Muscle layer of duodenum (tissue), 2 donors: ENCODE data around the gene ANO1.
A peak's percentile ranks its signal among the peaks of the same experiment; 100 is the strongest.
"Not testable (repeated sequence)": the region's sequence is repeated elsewhere in the genome, so short reads cannot be mapped to it uniquely, and the experiment has no call there.

Source experiments
- H3K27ac ChIP-seq: one replicate; pipeline ENCODE4 v1.7.0; 2013; ENCODE audit warnings: mild to moderate bottlenecking, low read length
- H3K27me3 ChIP-seq: one replicate; pipeline ENCODE4 v1.7.0; 2013; ENCODE audit warnings: low read depth, mild to moderate bottlenecking, control low read depth, low read length
- H3K36me3 ChIP-seq, 2 donors: one replicate each; pipeline ENCODE4 v1.7.0; 2013; ENCODE audit warnings: low read length in 2 of 2, control low read depth in 1 of 2, mild to moderate bottlenecking in 1 of 2; ENCODE audit not compliant: insufficient read depth in 2 of 2, control insufficient read depth in 1 of 2
- H3K4me1 ChIP-seq, 2 donors: one replicate each; pipeline ENCODE4 v1.7.0; 2013; ENCODE audit warnings: low read length in 2 of 2, mild to moderate bottlenecking in 2 of 2, control low read depth in 1 of 2, moderate library complexity in 1 of 2; ENCODE audit not compliant: insufficient read depth in 2 of 2, control insufficient read depth in 1 of 2
- H3K4me3 ChIP-seq, 2 donors: one replicate each; pipeline ENCODE4 v1.7.0; 2013; ENCODE audit warnings: low read length in 2 of 2, low read depth in 1 of 2, mild to moderate bottlenecking in 1 of 2
- H3K9me3 ChIP-seq, 2 donors: one replicate each; pipeline ENCODE4 v1.7.0; 2013; ENCODE audit warnings: low read length in 2 of 2, control low read depth in 1 of 2, mild to moderate bottlenecking in 1 of 2; ENCODE audit not compliant: control insufficient read depth in 1 of 2
- donor health status: healthy.

The ANO1 gene

DNA sequence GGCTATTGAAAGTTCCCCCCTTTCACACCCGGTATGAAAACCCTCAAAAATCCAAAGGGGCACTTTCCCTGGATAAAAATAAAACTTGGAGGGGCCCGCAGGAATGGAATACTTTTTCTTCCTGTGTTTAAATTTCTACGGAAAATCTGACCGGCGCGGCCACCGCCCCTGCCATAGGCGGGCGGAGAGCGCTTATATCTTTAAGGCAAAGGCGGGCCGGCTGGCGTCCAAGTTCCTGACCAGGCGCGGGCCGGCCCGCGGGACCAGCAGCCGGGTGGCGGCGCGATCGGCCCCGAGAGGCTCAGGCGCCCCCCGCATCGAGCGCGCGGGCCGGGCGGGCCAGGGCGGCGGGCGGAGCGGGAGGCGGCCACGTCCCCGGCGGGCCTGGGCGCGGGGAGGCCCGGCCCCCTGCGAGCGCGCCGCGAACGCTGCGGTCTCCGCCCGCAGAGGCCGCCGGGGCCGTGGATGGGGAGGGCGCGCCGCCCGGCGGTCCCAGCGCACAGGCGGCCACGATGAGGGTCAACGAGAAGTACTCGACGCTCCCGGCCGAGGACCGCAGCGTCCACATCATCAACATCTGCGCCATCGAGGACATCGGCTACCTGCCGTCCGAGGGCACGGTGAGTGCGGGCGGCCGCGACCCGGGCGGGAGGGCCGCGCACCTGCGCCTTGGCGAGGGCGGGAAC is at the start of gene ANO1:
Gene ANO1, plus strand, starts transcription at position 223 of the 686 bp plus-strand sequence. Its CDS starts 290 bp downstream, at position 513.
- no peaks in the 10 kb centered on the region for H3K36me3 ChIP-seq
- peak within 1 kb of the TSS in 1 of 2 donors; percentile 32 for H3K4me3 ChIP-seq
- H3K4me1 ChIP-seq, result no peaks in the 10 kb centered on the region
- H3K27ac ChIP-seq, result no peak within 1 kb of the TSS
- peaks cover 3% of the 10 kb centered on the region for H3K27me3 ChIP-seq
- no peaks in the 10 kb centered on the region for H3K9me3 ChIP-seq

DNA sequence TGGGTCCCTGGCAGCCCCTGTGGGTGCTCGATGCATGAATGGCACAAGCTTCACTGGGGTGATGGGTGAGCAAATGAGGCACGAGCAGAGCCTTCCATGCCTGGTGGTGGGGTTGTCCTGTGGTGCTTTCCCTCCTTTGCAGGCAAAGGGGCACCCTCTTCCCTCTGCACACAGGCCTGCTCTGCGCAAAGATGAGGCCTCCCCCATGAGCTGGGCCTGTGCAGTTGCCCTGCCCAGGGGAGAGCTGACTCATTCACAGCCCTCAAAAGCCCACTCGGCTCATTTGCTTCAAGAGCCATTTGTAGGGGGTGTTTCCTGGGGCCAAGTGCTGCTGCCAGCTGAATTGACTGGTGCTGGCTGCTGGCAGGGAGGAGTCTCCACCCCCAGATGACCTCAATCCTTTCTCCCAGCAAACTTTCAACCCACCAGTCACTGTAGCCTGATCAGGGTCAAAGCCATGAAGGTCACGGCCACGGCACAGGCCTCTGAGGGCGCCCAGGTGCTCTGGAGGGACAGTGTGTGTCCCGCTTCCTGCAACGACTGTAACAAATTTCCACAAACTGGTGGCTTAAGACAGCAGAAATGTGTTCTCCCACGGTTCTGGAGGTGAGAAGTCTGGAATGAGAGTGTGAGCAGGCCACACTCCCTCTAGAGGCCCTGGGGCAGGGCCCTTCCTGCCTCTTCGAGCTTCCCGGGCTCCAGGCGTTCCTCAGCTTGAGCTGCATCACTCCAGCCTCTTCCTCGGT is 48.8 kb upstream of the ANO1 start:
- Histone ChIP-seq H3K27ac (no peak overlapping the region), H3K27me3 (no peaks in the 10 kb centered on the region), H3K9me3 (no peaks in the 10 kb centered on the region), H3K4me3 (no peak overlapping the region), H3K36me3 (no peaks in the 10 kb centered on the region), H3K4me1 (no peaks in the 10 kb centered on the region)

DNA sequence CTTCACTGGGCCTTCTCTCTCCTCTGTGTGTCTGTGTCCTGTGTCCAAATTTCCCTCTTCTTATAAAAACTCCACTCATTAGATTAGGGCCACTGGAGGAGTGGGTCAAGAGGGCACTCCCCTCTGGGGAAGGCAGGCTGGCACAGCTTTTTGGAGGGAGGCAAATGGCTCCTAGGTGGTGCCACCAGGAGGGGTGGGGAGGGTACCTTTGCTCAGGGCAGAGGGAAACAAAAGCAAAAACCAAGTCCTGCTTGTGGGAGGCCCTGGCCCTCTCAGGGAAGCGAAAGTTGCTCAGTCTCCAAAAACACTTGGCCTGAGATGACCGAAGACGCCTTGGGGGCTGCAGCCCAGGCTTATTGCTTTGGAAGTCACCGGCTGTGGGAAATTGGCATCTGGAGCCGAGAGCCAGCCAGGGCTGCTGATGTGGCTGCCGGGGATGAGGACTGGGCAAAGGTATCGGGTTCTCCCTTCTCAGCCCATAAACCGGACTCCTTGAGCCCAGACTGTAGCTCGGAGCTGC is 48.2 kb upstream of the ANO1 start:
- Histone ChIP-seq H3K4me1 (no peaks in the 10 kb centered on the region), H3K4me3 (no peak overlapping the region), H3K27me3 (no peaks in the 10 kb centered on the region), H3K9me3 (no peaks in the 10 kb centered on the region), H3K27ac (no peak overlapping the region), H3K36me3 (no peaks in the 10 kb centered on the region)

DNA sequence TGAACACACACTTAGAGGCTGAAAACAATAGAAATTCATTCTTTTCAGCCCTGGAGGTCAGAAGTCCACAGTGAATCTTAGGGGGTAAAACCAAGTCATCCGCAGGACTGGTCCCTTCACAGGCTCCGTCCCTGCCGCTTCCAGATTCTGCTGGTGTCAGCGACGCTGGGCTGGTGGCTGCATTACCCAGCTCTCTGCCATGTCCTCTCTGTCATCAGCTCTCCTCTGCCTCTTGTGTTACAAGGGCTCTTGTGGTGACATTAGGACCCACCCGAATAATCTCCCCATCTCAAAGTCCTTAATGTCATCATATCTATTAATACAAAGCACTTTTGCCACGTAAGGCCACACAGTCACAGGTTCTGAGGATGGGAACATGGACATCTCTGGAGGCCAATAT is 47.7 kb upstream of the ANO1 start:
- no peak overlapping the region for H3K4me3 ChIP-seq
- H3K27ac ChIP-seq, result no peak overlapping the region
- H3K27me3 ChIP-seq, result no peaks in the 10 kb centered on the region
- no peaks in the 10 kb centered on the region for H3K9me3 ChIP-seq
- no peaks in the 10 kb centered on the region for H3K4me1 ChIP-seq
- H3K36me3 ChIP-seq, result no peaks in the 10 kb centered on the region

DNA sequence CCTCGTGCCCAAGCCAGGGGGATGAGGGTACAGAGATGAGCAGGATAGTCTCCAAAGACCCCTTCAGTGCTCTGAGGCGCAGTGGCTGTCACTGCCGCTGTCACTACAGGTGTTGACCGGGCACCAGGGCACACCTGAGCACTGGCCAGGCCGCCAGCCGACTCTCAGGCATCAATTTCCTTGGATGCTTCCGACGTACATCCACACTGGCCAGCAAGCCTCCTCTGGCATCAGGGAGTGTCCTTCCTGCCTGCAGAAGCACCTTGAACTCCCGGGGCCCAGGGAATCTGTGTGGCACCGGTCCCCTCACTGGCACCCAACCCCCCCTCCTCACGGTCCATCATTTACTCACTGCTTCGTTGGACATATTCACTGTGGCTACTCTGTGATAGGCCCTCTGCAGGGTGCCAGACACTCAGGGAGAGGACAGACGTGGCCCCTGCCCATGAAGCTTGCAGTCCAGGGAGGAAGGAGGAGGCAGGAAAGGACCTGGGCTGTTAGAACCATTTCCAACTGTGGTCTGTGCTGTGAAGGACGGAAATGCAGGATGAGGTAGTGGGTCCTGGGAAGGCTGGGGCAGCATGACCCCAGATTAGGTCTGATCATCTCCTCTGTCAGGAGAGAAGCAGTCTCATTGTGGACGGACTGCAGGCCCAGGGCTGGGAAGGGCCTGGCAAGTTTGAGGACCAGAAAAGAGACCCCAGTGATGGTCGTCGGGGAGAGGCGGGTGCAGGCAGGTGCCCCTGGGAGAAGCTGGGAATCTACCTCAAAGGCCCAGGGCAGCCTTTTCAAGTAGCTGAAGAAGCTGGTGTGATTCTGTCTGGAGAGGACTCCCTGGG is 46.3 kb upstream of the ANO1 start:
- Histone ChIP-seq H3K36me3 (no peaks in the 10 kb centered on the region), H3K4me3 (no peak overlapping the region), H3K9me3 (no peaks in the 10 kb centered on the region), H3K27ac (no peak overlapping the region), H3K4me1 (no peaks in the 10 kb centered on the region), H3K27me3 (no peaks in the 10 kb centered on the region)

DNA sequence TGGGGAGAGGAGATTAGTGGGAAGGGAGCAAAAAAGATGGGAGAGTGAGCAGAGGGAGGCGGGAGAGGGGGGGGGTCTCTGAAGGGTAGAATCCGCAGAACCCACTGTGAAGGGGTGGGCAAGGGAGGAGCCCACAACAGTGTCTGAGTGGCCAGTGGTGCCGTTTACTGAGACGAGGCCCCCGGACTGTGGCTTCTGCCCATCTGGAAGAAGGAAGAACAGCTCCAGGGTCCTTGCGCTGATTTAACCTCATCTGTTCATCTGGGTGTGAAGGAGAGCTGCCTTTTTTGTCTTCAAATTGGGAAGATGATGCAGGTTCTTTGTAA is 45.7 kb upstream of the ANO1 start:
- no peaks in the 10 kb centered on the region for H3K9me3 ChIP-seq
- H3K36me3 ChIP-seq, result no peaks in the 10 kb centered on the region
- no peaks in the 10 kb centered on the region for H3K27me3 ChIP-seq
- no peak overlapping the region for H3K27ac ChIP-seq
- no peak overlapping the region for H3K4me3 ChIP-seq
- no peaks in the 10 kb centered on the region for H3K4me1 ChIP-seq

DNA sequence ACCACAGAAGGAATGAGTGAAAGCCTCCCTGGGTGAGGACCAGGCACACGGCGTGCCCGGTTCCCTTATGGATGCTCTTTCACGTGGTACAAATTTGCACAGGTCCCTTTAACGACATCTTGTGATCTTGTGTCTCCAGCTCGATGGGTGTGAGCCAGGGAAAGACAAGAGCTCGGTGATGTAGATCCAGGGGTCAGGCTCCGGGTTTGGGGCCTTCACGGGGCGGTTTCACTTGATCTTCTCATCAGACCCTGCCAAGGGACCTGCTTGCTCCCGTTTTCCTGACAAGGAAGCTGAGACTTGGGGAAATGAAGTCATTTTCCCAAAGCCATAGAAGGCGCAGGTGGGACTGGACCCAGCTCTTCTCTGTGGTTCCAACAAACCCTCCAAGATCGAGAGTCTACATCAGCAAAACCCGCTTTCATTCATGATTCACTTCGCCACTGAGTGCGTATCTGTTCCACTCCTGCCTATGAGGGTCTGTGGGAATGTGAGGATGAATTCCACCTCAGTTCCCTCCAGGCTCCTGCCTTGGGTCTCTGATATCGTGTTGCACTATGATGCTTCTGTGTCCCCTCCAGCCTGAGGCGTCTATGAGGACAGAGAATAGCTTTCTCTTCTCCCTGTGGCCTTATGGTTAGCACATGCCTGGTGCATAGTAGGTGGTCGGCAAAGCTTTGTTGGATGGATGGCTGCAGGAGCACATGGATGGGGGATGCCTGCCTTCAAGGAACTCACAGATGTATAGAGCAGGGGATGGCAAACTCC is 45.0 kb upstream of the ANO1 start:
- H3K27me3 ChIP-seq, result no peaks in the 10 kb centered on the region
- H3K9me3 ChIP-seq, result peaks cover 0 to 1% of the 10 kb centered on the region in 2 donors
- H3K4me1 ChIP-seq, result no peaks in the 10 kb centered on the region
- H3K27ac ChIP-seq, result no peak overlapping the region
- no peak overlapping the region for H3K4me3 ChIP-seq
- no peaks in the 10 kb centered on the region for H3K36me3 ChIP-seq

DNA sequence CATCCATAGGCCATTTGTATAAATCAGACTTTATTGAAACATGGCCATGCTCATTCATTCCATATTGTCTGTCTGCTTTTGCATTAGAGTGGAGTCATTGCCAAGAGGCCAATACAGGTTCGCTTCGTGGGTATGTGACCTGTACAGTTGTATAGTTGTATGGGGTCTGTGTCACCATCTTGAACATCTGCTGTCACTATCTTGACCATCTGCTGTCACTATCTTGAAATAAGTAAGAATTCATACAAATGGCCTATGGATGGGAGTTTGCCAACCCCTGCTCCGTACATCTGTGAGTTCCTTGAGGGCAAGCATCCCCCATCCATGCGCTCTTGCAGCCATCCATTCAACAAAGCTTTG is 44.4 kb upstream of the ANO1 start:
- Histone ChIP-seq H3K9me3 (peaks cover 0 to 7% of the 10 kb centered on the region in 2 donors), H3K27ac (no peak overlapping the region), H3K4me3 (no peak overlapping the region), H3K4me1 (no peaks in the 10 kb centered on the region), H3K27me3 (no peaks in the 10 kb centered on the region), H3K36me3 (no peaks in the 10 kb centered on the region)

DNA sequence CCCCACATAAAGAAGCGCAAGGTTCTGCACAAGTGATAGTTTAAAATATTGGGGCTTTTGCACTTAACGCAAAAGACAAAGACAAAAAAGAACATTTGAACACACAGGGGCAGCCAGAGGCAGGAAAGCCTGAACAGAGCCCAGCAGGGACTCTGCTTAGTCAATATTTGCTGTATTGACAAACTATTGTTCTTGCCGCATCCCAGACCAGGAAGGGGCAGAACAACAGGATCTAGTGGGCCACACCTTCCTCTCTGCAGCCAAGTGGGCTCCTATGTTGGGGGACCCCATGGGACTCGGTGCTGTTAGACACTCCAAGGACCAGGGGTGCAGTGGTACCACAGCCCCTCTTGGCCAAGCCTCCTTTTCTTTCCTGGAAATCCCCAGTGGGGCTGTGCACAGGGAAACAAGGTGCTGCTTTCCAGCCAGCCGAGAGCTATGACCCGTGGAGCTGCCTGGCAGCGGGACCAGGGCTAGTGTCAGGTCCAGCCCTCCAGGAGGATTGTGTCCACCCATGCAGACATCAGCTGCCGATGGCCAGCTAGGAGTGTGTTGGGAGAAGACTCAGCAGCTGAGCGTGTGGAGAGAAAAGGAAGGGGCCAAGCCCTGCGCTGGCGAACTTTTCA is 43.3 kb upstream of the ANO1 start:
- Histone ChIP-seq H3K4me1 (no peaks in the 10 kb centered on the region), H3K9me3 (peaks cover 0 to 14% of the 10 kb centered on the region in 2 donors), H3K4me3 (no peak overlapping the region), H3K27me3 (no peaks in the 10 kb centered on the region), H3K27ac (no peak overlapping the region), H3K36me3 (no peaks in the 10 kb centered on the region)

DNA sequence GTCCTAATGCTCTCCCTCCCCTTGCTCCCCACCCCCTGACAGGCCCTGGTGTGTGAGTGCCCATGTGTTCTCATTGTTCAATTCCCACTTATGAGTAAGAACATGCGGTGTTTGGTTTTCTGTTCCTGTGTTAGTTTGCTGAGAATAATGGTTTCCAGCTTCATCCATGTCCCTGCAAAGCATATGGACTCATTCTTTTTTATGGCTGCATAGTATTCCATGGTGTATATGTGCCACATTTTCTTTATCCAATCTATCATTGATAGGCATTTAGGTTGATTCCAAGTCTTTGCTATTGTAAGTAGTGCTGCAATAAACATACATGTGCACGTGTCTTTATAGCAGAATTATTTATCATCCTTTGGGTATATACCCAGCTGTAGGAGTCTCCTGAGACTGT is 42.5 kb upstream of the ANO1 start:
- not testable (repeated sequence) for H3K4me3 ChIP-seq, H3K4me1 ChIP-seq, H3K27ac ChIP-seq, H3K36me3 ChIP-seq, H3K27me3 ChIP-seq
- peaks cover 0 to 14% of the 10 kb centered on the region in 2 donors for H3K9me3 ChIP-seq
